HG03060 (cell line): ENCODE measurements around the gene CLIC2.
"Not testable (repeated sequence)": the region's sequence is repeated elsewhere in the genome, so short reads cannot be mapped to it uniquely, and the experiment has no call there.

Experiments
- ATAC-seq: cut with Tn5 transposase; IDR thresholded peaks from one replicate; pipeline ENCODE4 v1.9.1; 2021; ENCODE audit warnings: low read depth, moderate number of reproducible peaks; ENCODE audit not compliant: unreplicated experiment

CLIC2 gene

DNA sequence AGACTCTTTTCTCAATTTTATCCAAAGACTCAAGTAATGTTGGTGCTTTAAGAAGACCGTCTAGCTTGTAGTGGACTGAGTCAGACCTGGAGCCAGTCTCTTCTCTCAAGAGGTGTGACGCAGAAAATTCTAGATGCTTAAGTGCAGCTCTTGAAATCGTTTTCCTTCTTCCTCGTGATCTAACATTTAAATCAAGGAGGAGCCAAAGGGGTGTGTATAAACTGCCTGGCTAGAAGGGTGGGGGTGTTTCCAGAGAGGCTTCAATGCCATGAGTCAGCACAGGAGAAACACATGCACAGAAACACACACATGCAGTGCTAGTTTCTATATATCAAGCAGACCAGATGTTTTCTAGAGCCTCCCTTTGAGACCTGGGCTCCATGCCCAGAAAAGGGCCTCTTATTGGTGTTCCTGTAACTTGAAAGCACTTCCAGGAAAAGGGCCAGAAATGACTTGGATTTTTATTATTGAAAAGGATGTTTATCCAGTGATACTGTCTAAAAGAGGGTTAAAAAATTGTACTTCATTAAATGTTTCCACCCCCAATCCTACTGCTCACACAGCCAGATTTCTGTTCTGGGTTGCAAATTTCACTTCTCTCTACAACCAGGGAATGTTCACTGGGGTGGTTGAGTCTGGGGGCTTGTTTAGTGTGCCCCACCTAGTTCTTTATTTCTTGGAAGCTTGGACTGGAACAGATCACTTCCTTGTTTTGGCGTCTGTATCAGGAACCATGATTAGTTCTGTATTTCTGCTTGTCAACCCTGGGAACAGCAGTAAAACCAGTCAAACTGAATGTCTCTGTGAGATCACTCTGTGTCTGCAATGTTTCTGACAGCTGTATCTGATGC is at the start of gene CLIC2:
TSS of gene CLIC2 (minus strand) at position 129 of the 851 bp plus-strand sequence. CDS start 187 bp downstream, outside the sequence.
- peak; percentile 82 for ATAC-seq

GRCh38 chrX:155382529-155382967 is 48.1 kb upstream of the CLIC2 start:
- peak; percentile 27 for ATAC-seq

DNA sequence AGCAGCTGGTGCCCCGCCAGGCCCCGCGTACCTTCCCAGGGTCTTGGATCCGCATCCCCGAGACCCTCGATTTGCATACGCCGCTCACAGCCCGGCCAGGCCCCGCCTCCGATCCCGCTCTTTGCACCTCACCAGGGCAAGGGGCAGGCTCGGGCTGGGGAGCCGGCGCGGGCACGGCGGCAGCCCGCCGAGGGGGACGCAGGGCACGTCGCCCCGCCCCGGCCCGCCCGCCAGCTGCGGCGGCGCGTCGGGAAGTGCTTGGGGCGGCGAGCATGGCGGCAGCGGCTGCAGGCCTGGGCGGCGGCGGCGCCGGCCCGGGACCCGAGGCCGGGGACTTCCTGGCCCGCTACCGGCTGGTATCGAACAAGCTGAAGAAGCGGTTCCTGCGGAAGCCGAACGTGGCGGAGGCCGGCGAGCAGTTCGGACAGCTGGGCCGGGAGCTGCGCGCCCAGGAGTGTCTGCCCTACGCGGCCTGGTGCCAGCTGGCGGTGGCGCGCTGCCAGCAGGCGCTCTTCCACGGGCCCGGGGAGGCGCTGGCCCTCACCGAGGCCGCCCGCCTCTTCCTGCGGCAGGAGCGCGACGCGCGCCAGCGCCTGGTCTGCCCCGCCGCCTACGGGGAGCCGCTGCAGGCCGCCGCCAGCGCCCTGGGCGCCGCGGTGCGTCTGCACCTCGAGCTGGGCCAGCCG is 47.6 kb upstream of the CLIC2 start, which contains the start of gene F8A2:
TSS of gene F8A2 (plus strand) at position 253 of the 686 bp plus-strand sequence. CDS start at position 273, 20 bp downstream.
- ATAC-seq: peak; percentile 50

DNA sequence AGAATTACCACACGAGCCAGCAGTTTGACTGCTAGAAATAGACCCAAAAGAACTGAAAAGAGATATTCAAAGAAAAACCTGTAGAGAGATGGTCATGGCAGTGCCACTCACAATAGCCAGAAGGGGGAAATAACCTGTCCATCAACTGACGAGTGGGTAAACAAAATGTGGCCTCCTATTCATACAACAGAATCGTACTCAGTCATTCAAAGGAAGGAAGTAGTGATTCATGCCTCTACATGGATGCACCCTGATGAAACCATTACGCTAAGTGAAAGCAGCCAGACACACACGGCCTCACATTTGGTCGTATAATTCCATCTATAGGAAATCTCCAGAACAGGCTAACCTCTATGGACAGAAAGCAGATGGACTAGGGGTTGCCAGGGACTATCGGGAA is 45.4 kb upstream of the CLIC2 start:
- ATAC-seq: not testable (repeated sequence)

DNA sequence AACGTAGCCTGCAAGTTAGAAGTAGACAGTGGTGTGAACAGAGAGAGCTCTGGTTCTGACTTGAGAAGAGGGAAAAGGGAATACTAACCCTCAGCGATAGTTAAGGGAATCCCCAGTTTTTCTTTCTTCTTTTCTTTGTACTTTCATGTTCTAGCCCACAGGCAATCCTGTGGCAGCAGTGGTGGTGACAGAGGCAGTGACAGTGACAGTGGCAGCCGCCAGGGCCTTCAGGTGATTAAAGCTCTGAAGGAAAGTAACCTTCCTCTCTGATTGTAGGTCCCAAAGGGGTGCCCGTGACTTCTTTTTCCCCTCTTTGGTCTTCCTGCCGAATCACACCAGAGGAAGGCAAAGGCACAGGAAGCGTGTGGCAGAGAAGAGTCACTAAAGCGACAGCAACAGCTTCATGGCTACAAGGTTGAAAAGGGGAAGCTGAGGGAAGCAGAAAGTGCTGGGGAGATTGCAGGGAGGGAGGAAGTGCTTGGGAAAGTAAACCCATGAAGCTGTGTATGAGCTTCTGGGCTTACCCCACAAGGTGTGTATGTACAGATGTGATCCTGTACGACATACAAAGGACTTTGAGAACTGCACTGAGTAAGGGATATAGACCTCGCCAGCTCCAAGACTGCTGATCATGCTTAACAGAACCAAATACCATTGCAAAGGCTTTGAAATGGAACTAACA is 39.5 kb upstream of the CLIC2 start:
- ATAC-seq: not testable (repeated sequence)

GRCh38 chrX:155363712-155364111 is 29.3 kb upstream of the CLIC2 start:
- not testable (repeated sequence) for ATAC-seq

DNA sequence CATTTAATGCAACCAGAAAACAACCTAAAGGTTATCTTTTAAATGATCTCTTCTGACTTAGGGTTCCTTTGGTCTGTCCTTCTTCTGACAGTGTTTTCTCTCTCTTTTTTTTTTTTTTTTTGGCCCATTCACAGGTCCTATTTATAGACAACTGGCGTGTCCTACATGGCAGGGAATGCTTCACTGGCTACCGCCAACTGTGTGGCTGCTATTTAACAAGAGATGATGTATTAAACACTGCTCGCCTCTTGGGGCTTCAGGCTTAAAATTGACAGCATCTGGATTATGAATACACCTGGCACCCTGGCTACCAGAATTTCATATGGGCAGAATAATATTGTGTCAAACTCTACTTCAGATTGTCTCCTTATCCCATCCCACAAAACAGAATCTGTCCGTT is 15.0 kb upstream of the CLIC2 start:
- ATAC-seq: not testable (repeated sequence)

- ATAC-seq: not testable (repeated sequence)
Measured at GRCh38 chrX:155345689-155346088, 11.3 kb upstream of the CLIC2 start.

- not testable (repeated sequence) for ATAC-seq
Measured at GRCh38 chrX:155335337-155335712, 911 bp upstream of the CLIC2 start.

GRCh38 chrX:155333544-155334100 is 792 bp downstream of the CLIC2 start:
- no peak for ATAC-seq

GRCh38 chrX:155330992-155331391 is 3.4 kb downstream of the CLIC2 start:
- no peak for ATAC-seq

DNA sequence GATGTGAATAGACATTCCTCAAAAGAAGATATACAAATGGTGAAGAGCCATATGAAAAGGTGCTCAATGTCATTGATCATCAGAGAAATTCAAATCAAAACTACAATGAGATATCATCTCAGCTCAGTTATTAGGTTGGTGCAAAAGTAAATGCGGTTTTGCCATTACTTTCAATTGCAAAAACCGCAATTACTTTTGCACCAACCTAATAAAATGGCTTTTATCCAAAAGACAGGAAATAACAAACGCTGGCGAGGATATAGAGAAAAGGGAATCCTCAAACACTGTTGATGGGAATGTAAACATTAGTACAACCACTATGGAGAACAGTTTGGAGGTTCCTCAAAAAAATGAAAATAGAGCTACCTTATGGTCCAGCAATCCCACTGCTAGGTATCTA is 5.1 kb downstream of the CLIC2 start:
- ATAC-seq: no peak

- no peak for ATAC-seq
Measured at GRCh38 chrX:155326610-155327009, 7.8 kb downstream of the CLIC2 start.

GRCh38 chrX:155314260-155314659 is 20.2 kb downstream of the CLIC2 start:
- ATAC-seq: no peak

DNA sequence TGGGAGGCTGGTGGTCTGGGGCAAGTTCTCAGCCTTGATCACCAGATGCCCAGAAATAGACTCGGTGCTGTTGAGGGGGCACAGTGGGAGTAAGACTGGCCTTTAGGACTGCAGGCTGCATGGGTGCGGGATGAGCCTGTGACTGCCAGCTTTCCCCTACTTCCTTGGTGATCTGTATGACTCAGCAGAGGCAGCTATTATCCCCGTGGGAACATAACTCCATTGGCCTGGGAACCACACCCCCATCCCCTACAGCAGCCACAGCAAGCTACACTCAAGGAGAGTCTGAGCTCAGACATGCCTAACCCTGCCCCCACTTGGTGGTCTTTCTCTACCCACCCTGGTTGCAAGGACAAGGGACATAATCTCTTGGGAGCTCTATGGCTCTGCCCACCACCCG is 20.6 kb downstream of the CLIC2 start:
- no peak for ATAC-seq

- ATAC-seq: no peak
Measured at GRCh38 chrX:155293771-155294170, 40.6 kb downstream of the CLIC2 start.

DNA sequence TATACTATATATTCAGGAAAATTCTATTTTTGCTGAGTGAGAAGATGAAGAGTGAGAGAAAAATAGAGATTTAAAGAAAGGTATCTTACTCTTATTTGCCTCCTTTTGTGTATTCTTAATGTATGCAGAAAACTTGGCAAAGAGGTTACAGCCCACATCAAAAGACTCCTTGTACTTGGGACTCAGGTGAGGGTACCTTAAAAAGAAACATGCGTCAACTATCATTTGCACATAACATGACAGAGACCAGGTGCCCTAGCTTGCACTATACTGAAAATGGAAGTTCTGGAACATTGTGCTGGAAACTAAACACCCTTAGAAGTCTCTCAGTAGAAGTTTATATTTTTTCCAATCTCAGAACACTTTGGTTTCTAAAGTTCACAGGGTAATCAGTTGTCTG is 54.5 kb downstream of the CLIC2 start:
- no peak for ATAC-seq

DNA sequence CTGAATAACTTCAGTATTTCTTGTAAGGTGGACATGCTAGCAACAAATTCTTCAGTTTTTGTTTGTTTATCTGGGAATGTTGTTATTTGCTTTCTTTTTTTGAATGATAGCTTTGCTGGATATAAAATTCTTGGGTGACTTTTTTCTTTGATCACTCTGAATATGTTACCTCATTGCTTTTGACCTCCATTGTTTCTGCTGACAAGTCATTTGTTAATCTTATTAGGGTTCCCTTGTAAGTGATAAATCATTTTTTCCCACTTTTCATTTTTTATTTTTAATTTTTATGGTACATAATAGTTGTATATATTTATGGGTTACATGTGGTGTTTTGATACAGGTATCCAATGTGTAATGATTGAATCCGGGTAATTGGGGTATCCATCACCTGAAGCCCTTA is 63.4 kb downstream of the CLIC2 start:
- no peak for ATAC-seq

GRCh38 chrX:155267995-155268394 is 66.4 kb downstream of the CLIC2 start:
- ATAC-seq: not testable (repeated sequence)

- no peak for ATAC-seq
Measured at GRCh38 chrX:155266439-155266838, 68.0 kb downstream of the CLIC2 start.
